Loucy (cell line): ENCODE measurements around the gene BMPR1B.

Experiments used
- H2AFZ ChIP-seq: fragments of 200-600 bp; sonication (generic); 2 replicates; pipeline ENCODE4 v1.6.0; 2016; ENCODE audit warnings: antibody characterized with exemption, mild to moderate bottlenecking, low read length, moderate library complexity
- H3F3A ChIP-seq: fragments of 200-600 bp; 2 replicates; pipeline ENCODE4 v1.6.0; 2016; ENCODE audit warnings: antibody characterized with exemption, low read depth, mild to moderate bottlenecking
- H3K27me3 ChIP-seq: fragments of 200-600 bp; sonication (generic); 2 replicates; pipeline ENCODE4 v1.6.1; 2014; ENCODE audit warnings: low read length, mild to moderate bottlenecking; ENCODE audit not compliant: insufficient read depth, poor library complexity, severe bottlenecking
- H3K36me3 ChIP-seq: fragments of 200-600 bp; sonication (generic); 2 replicates; pipeline ENCODE4 v1.6.1; 2016; ENCODE audit warnings: low read length; ENCODE audit not compliant: insufficient read depth
- H3K4me1 ChIP-seq: fragments of 200-600 bp; sonication (generic); 2 replicates; pipeline ENCODE4 v1.5.1; 2014; ENCODE audit warnings: low read length, mild to moderate bottlenecking; ENCODE audit not compliant: insufficient read depth, poor library complexity, severe bottlenecking
- H3K4me2 ChIP-seq: fragments of 200-600 bp; sonication (generic); 2 replicates; pipeline ENCODE4 v1.6.0; 2014; ENCODE audit warnings: antibody characterized with exemption, low read length, low read depth, mild to moderate bottlenecking; ENCODE audit not compliant: poor library complexity, severe bottlenecking
- H3K4me3 ChIP-seq: fragments of 200-600 bp; sonication (generic); 2 replicates; pipeline ENCODE4 v1.5.1; 2014; ENCODE audit warnings: low read length, mild to moderate bottlenecking, mixed read lengths; ENCODE audit not compliant: poor library complexity, severe bottlenecking
- H3K79me2 ChIP-seq: fragments of 200-600 bp; sonication (generic); 2 replicates; pipeline ENCODE4 v1.6.1; 2014; ENCODE audit warnings: low read length; ENCODE audit not compliant: insufficient read depth
- H3K9ac ChIP-seq: fragments of 200-600 bp; sonication (generic); 2 replicates; pipeline ENCODE4 v1.6.0; 2014; ENCODE audit warnings: mild to moderate bottlenecking, low read depth, low read length, moderate library complexity; ENCODE audit not compliant: poor library complexity, severe bottlenecking
- H3K9me2 ChIP-seq: fragments of 200-600 bp; sonication (generic); replicated peaks from 2 replicates; pipeline ENCODE4 v1.6.1; 2016; ENCODE audit warnings: low read depth, low read length, mixed read lengths
- H3K9me3 ChIP-seq: fragments of 200-600 bp; sonication (generic); 2 replicates; pipeline ENCODE4 v1.6.1; 2014; ENCODE audit warnings: mild to moderate bottlenecking, antibody characterized with exemption, low read length, low read depth; ENCODE audit not compliant: insufficient read depth
- H4K20me1 ChIP-seq: fragments of 200-600 bp; sonication (generic); 2 replicates; pipeline ENCODE4 v1.6.0; 2014; ENCODE audit warnings: antibody characterized with exemption, low read length, mild to moderate bottlenecking; ENCODE audit not compliant: insufficient read depth, poor library complexity, severe bottlenecking
- CTCF ChIP-seq: fragments of 200-600 bp; sonication (generic); conservative IDR thresholded peaks from 2 replicates; pipeline ENCODE4 v1.5.1; 2014; ENCODE audit warnings: mild to moderate bottlenecking, antibody characterized with exemption, low read length
- EZH2phosphoT487 ChIP-seq: fragments of 200-600 bp; IDR thresholded peaks from 2 replicates; pipeline ENCODE4 v1.6.1; 2018; ENCODE audit warnings: antibody characterized with exemption, mild to moderate bottlenecking, moderate library complexity, borderline replicate concordance

BMPR1B gene

GRCh38 chr4:95157596-95157995 lies 399.8 kb downstream of the BMPR1B start:
- H3K4me2 ChIP-seq: no peak overlapping the region
- no peaks in the 10 kb centered on the region for H3K36me3 ChIP-seq
- H3K27me3 ChIP-seq: no peaks in the 10 kb centered on the region
- H2AFZ ChIP-seq: no peak overlapping the region
- peaks cover 13% of the 10 kb centered on the region for H3K4me1 ChIP-seq
- no peak for TF ChIP-seq EZH2phosphoT487
- no peak for TF ChIP-seq CTCF
- no peaks in the 10 kb centered on the region for H4K20me1 ChIP-seq
- H3K4me3 ChIP-seq: no peak overlapping the region
- no peaks in the 10 kb centered on the region for H3K9me2 ChIP-seq
- no peak overlapping the region for H3K9ac ChIP-seq
- no peaks in the 10 kb centered on the region for H3F3A ChIP-seq
- no peaks in the 10 kb centered on the region for H3K9me3 ChIP-seq
- H3K79me2 ChIP-seq: no peaks in the 10 kb centered on the region

- H3K27me3 ChIP-seq: no peaks in the 10 kb centered on the region
- no peak overlapping the region for H3K4me2 ChIP-seq
- no peak overlapping the region for H3K9ac ChIP-seq
- H4K20me1 ChIP-seq: no peaks in the 10 kb centered on the region
- H3K9me2 ChIP-seq: no peaks in the 10 kb centered on the region
- H3K4me3 ChIP-seq: no peak overlapping the region
- TF ChIP-seq EZH2phosphoT487 (no peak), CTCF (no peak)
- no peaks in the 10 kb centered on the region for H3F3A ChIP-seq
- no peak overlapping the region for H2AFZ ChIP-seq
- H3K36me3 ChIP-seq: no peaks in the 10 kb centered on the region
- no peaks in the 10 kb centered on the region for H3K79me2 ChIP-seq
- peaks cover 13% of the 10 kb centered on the region for H3K4me1 ChIP-seq
- H3K9me3 ChIP-seq: no peaks in the 10 kb centered on the region
Measured at GRCh38 chr4:95158045-95158444, 400.3 kb downstream of the BMPR1B start.

- H3K9me3 ChIP-seq: no peaks in the 10 kb centered on the region
- no peaks in the 10 kb centered on the region for H3K79me2 ChIP-seq
- no peak overlapping the region for H3K4me3 ChIP-seq
- H3K36me3 ChIP-seq: no peaks in the 10 kb centered on the region
- no peak overlapping the region for H3K9ac ChIP-seq
- H3K4me2 ChIP-seq: no peak overlapping the region
- TF ChIP-seq CTCF: no peak
- TF ChIP-seq EZH2phosphoT487: no peak
- peaks cover 13% of the 10 kb centered on the region for H3K4me1 ChIP-seq
- no peaks in the 10 kb centered on the region for H3F3A ChIP-seq
- H3K9me2 ChIP-seq: no peaks in the 10 kb centered on the region
- H4K20me1 ChIP-seq: no peaks in the 10 kb centered on the region
- no peak overlapping the region for H2AFZ ChIP-seq
- no peaks in the 10 kb centered on the region for H3K27me3 ChIP-seq
Measured at GRCh38 chr4:95158626-95159025, 400.9 kb downstream of the BMPR1B start.
